AG04450 (cell line): ENCODE measurements around the gene BAG3. TPM values are rescaled to one million over a fixed set of nuclear protein-coding genes. Genes with fewer than 3 reads are reported as not detected.

Experiments
- CTCF ChIA-PET: fragments of 300-600, 350-600 bp; formaldehyde crosslinking; extraction: SDS; loops from one replicate; lab custom pipeline; 2022; ENCODE audit warnings: antibody characterized with exemption, inconsistent platforms; lab: Charles Lee
- POLR2A ChIA-PET: fragments of 350-600 bp; formaldehyde crosslinking; extraction: SDS; loops from one replicate; lab custom pipeline; 2021; ENCODE audit warnings: antibody characterized with exemption, inconsistent platforms; lab: Yijun Ruan, JAX
- DNase-seq: peaks from one replicate; pipeline ENCODE4 v3.0.0-alpha.2; 2011; ENCODE audit warnings: low read depth, low spot score
- H3K27ac ChIP-seq: one replicate; pipeline ENCODE4 v1.5.1; 2012; ENCODE audit warnings: low read depth, low read length, control low read depth
- H3K27me3 ChIP-seq: one replicate; pipeline ENCODE4 v1.6.0; 2012; ENCODE audit warnings: low read length; ENCODE audit not compliant: control insufficient read depth, insufficient read depth
- H3K4me3 ChIP-seq: 2 replicates; pipeline ENCODE4 v1.5.1; 2011; ENCODE audit warnings: mild to moderate bottlenecking, low read depth, low read length, control low read depth
- H3K9me3 ChIP-seq: 2 replicates; pipeline ENCODE4 v1.5.1; 2012; ENCODE audit warnings: low read length; ENCODE audit not compliant: control insufficient read depth, insufficient read depth
- CTCF ChIP-seq: IDR thresholded peaks from 2 replicates; pipeline ENCODE4 v1.5.1; 2011; ENCODE audit warnings: low read depth, low read length, control low read depth, inconsistent platforms
- polyA plus RNA-seq: library from polyadenylated mRNA; depleted of rRNA; stranded (reverse); fragments of >200 nt; gene quantifications from 2 replicates; pipeline ENCODE4 v1.2.3, GENCODE V29; 2011

BAG3 gene
- polyA plus RNA-seq, 1 experiment, result 12.7 TPM

GRCh38 chr10:119668461-119668860, 17.3 kb downstream of the BAG3 start:
- Histone ChIP-seq H3K27me3 (no peaks in the 10 kb centered on the region), H3K27ac (peak overlapping the region; percentile 97), H3K9me3 (no peaks in the 10 kb centered on the region; the same call in 1 of the 2 replicates), H3K4me3 (no peak overlapping the region)
- no peak for DNase-seq
- ChIA-PET CTCF (interaction anchor here (1.1 kb wide), 1 partner anchor 191 kb away, joined by 3 read pairs; no protein-coding TSS in a partner anchor), POLR2A (interaction anchor here (1.2 to 1.9 kb wide), 2 partner anchors 11 to 17 kb away, joined by 9 to 11 read pairs; partner anchors contain the start of gene BAG3)
- no peak for TF ChIP-seq CTCF

- H3K27ac ChIP-seq, result peak overlapping the region; percentile 11
- POLR2A ChIA-PET, result no interaction called here
These were observed 18.2 kb downstream of the BAG3 start for GRCh38 chr10:119669331-119669730.

GRCh38 chr10:119669975-119670640, 18.9 kb downstream of the BAG3 start:
- no peak for DNase-seq
- Histone ChIP-seq H3K27me3 (no peaks in the 10 kb centered on the region), H3K4me3 (no peak overlapping the region), H3K9me3 (no peaks in the 10 kb centered on the region; the same call in 1 of the 2 replicates), H3K27ac (no peak overlapping the region)
- POLR2A ChIA-PET, result no interaction called here
- TF ChIP-seq CTCF, result no peak
- CTCF ChIA-PET, result interaction anchor here (0.6 to 1.2 kb wide), 3 partner anchors 17 to 189 kb away, joined by 4 to 5 read pairs (median 4); no protein-coding TSS in a partner anchor

More at GRCh38 chr10:119669331-119669730, 18.2 kb downstream of the BAG3 start:
- Histone ChIP-seq H3K4me3 (no peak overlapping the region), H3K9me3 (no peaks in the 10 kb centered on the region; the same call in 1 of the 2 replicates), H3K27me3 (no peaks in the 10 kb centered on the region)
- no peak for DNase-seq
- CTCF ChIA-PET, result interaction anchor here (1.1 kb wide), 2 partner anchors 17 to 190 kb away, joined by 3 to 4 read pairs; no protein-coding TSS in a partner anchor
- no peak for TF ChIP-seq CTCF

GRCh38 chr10:119670717-119671116, 19.5 kb downstream of the BAG3 start:
- DNase-seq, result no peak
- CTCF ChIA-PET, result interaction anchor here (0.6 to 1.2 kb wide), 3 partner anchors 16 to 189 kb away, joined by 4 to 5 read pairs (median 4); no protein-coding TSS in a partner anchor
- H3K27me3 ChIP-seq, result no peaks in the 10 kb centered on the region
- TF ChIP-seq CTCF, result no peak
- POLR2A ChIA-PET, result no interaction called here
- no peak overlapping the region for H3K4me3 ChIP-seq
- H3K9me3 ChIP-seq, result no peaks in the 10 kb centered on the region; the same call in 1 of the 2 replicates
- no peak overlapping the region for H3K27ac ChIP-seq

- CTCF ChIA-PET, result interaction anchor here (1.2 kb wide), 1 partner anchor 188 kb away, joined by 5 read pairs; no protein-coding TSS in a partner anchor
These were observed 20.2 kb downstream of the BAG3 start for GRCh38 chr10:119671381-119671780.

More at GRCh38 chr10:119671381-119671780, 20.2 kb downstream of the BAG3 start:
- TF ChIP-seq CTCF, result no peak
- POLR2A ChIA-PET, result no interaction called here
- H3K4me3 ChIP-seq, result no peak overlapping the region
- H3K9me3 ChIP-seq, result no peaks in the 10 kb centered on the region; the same call in 1 of the 2 replicates
- no peak for DNase-seq
- H3K27me3 ChIP-seq, result no peaks in the 10 kb centered on the region
- no peak overlapping the region for H3K27ac ChIP-seq
